Cerebellar cortex (tissue), 1 donor: ENCODE results near the gene TBC1D16.

Experiments
- DNase-seq: peaks from one replicate; pipeline ENCODE4 v3.0.0-alpha.2; 2015; ENCODE audit warnings: low spot score

Gene TBC1D16

DNA sequence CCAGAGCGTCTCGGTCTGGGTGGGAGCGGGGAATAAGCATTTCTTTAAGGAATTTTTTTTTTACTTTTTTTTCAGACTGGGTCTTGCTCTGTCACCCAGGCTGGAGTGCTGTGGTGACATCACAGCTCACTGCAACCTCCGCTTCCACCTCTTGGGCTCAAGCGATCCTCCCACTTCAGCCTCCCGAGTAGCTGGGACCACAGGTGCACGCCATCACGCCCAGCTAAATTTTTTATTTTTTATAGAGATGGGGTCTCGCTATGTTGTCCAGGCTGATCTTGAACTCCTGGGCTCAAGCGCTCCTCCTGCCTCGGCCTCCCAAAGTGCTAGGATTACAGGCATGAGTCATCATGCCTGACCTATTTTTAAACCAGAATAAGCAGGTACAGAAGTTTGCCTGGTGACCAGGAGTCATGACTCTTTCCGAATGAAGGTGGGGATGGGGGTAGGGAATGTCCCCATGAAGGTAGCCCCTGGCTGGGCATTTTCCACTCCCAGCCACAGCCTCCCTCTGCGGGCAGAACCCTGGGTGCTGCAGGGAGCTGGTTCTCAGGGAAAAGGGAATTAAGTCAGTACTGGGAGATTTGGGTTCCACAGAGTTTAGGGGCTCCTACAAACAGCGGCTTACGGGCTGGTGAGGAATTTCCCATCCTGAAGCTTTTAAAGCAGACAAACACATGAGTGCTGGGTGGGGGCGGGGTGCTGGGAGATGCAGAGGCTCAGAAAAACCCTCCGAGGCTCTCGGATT, 48.3 kb downstream of the TBC1D16 start:
- DNase-seq: no peak

DNA sequence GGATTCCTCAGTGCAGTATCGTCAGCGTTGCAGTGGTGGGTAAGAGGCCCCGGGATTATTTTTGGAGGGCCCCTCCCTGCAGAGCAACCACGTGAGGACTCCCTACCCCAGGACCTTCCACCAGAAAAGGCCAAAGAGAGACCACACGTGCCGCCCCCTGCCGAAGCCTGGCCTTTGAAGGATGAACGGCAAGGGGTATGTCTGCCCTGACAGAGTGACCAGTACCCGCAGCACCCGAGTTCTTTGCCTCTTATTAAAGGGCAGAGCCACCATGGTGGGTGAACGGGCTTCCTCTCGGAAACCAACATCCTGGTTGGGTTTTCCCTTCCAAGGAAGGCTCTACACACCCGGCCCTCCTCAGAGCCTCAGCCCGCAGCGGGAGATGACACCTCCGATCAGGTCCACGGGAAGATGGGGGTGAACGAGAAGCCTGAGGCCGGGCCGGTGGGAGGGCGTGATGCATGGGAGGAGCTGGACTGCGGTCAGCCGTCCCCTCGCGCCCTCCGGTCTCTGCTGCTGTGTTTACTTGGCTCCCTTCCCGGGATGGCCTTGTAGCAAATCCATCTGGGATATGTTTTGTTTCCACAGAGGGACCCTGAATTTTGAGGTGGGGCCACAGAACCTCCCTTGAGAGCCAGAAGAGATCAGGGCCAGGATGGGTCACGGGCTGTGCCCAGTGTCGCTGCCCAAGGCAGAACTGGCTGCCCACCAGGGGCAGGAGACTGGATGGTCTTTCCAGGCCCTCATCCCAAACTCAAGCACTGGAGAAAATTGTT, 49.1 kb downstream of the TBC1D16 start:
- no peak for DNase-seq

DNA sequence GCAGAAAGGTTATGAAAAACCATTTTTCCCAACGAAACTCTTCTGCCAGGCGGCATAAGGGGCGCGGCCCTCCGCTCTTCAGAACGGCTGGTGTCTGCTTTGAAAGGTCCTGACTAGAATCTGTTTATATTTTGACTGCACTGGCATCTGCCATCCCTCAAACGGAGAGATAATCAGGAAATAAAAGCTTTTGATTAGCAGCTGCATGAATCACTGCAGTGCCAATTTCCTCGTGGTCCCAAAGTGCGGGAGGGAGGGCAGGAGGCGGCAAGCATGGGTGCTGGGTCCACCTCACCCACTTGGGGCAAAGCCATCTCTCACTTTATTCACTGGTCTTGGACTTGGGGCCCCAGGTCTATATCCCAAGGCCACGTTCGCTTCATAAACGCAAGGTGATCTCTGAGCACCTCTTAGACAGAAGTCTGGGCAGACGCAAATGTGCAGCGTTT, 49.7 kb downstream of the TBC1D16 start:
- DNase-seq: no peak

DNA sequence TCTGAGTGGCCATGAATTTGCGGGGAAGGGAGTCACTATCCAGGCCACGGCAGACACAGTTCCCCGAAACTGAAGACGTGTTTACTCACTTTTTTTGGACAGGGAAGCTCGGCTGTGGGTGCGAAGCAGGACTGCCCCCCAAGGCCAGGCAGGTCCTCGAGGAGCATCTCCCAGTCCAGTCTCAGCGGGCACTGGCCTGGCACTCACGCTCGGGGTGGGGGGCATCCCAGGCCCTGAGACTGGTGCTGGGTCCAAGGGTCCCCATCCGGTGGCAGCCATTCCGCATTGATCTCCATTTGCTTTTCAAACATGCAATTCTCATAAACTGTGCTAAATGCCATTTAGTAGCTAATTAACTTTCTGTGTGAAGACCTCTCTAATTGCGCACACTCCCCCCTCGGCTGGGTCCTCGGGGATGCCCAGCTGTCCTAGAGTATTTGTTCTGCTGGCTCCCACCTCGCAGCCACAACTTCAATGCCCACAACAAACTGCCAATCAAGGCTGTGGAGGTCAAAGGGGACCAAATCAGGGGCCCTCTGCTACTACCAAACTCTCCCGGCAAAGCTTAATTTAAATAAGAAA, 50.2 kb downstream of the TBC1D16 start:
- DNase-seq: no peak

DNA sequence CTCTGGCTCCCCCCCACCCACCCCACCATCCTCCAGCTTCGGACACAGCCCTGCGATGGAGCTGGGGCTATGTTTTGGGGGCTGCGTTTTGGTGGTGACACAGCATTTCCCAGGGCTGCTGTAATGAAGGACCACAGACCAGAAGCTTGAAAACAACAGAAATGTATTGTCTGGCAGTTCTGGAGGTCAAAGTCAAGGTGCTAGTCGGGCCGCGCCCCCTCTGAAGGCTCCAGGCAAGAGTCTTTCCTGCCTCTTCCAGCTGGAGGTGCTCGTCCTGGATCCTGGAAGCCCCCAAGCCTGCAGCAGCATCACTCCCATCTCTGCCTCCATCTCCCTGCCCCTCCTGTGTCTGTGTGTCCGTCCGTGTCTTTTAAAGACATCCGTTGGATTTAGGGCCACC, 50.8 kb downstream of the TBC1D16 start:
- no peak for DNase-seq

DNA sequence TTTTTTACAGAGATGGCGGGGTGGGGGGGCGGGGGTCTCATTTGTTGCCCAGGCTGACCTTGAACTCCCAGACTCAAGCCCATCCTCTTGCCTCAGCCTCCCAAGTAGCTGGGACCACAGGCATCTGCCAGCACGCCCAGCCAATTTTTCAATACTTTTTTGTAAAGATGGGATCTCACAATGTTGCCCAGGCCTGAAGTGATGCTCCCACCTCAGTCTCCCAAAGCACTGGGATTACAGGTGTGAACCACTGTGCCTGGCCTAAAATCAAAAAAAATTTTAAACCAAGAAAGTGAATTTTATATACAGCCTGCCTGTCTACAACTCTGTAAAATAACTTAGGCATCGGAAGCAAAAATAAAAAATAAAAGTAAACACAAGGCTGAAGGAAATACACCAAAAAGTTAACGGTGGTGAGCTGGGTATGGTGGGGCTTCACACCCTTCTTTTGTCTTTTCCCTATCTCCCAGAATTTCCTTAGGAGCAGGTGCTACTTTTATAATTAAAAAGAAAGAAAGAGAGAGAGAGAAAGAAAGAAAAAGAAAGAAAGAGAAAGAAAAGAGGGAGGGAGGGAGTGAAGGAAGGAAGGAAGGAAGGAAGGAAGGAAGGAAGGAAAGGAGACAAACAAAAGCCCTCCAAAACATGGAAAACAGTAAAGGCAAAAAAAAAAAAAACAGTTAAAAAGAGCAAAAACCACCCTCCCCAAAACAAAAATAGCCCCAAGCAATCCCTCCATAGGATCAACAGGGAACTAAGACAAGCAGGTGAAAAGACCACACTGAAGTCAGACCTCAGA, 51.4 kb downstream of the TBC1D16 start:
- no peak for DNase-seq

DNA sequence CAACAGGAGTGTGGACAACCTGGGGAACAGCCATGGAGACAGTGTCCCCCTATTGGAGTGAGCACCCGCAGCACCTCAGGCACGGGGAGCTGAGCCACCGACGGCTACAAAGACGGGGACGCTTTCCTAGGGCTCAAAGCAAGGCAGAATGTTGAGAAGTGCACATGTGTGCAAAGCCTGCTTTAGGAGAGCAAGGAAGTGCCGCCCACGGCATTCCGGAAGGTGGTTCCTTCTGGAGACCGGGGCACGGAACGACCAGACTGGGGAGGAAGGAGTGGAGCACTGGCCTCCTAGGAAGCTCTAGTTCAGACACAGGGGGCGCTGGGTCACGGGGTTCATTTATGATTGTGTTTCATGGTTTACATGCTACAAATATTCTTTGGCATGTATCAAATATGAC, 52.2 kb downstream of the TBC1D16 start:
- no peak for DNase-seq

DNA sequence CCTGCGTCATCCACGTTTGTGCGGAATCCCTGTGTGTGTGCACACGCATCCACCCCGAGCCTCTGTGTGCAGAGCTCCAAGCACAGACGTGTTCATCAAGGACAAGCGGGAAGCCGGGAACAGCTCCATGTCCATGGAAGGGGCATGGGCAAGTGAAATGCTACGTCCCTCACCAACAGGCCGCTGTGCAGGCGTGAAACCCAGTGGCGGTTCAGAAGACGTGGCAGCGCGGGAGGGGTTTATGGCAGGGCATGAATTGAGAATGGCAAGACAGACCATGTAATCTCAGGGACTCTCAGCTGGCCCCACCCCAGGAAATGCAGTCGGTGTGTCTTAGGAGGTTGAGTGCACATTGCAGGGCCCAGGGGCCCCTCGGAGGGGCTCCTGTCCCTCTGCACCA, 52.7 kb downstream of the TBC1D16 start:
- DNase-seq: no peak

DNA sequence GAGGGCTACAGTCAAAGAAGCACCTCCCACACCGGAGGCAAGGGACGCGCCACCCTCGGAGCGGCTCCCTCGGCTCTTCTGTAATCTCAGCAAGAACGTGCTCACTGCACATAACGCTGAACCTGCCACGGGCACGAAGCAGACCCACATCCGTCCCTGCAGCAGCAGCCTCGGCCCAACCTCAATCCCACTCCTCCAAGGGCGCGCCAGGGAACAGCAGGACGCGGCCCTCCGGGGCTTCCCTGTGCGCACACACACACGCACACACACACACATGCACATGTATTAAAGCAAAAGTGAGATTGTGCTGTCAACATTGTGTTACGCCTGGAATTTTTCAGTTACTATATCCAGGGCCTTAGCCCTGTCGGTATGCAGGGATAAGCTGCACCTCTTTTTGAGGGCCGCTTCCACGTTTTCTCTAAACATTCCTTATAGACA, 54.0 kb downstream of the TBC1D16 start:
- no peak for DNase-seq

DNA sequence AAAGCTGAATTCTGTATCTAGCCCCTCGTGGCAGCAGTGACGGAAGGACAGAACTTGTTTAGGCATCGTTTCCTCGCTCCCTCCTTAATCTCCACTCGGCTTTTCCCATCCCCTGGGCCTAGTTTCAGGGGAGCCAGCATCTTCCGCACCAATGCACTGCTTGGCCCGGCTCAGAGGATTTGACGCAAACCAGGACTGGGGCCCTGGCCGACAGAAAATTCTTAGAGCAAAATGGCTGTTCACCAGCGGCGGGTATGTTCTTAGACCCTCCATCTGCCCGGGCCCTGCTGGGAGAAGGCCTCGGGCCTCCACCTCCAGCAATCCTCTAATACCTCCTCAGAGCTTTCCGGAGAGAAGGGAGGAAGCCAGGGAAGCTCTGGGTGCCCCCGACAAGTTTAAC, 54.6 kb downstream of the TBC1D16 start:
- peak; percentile 72 for DNase-seq

DNA sequence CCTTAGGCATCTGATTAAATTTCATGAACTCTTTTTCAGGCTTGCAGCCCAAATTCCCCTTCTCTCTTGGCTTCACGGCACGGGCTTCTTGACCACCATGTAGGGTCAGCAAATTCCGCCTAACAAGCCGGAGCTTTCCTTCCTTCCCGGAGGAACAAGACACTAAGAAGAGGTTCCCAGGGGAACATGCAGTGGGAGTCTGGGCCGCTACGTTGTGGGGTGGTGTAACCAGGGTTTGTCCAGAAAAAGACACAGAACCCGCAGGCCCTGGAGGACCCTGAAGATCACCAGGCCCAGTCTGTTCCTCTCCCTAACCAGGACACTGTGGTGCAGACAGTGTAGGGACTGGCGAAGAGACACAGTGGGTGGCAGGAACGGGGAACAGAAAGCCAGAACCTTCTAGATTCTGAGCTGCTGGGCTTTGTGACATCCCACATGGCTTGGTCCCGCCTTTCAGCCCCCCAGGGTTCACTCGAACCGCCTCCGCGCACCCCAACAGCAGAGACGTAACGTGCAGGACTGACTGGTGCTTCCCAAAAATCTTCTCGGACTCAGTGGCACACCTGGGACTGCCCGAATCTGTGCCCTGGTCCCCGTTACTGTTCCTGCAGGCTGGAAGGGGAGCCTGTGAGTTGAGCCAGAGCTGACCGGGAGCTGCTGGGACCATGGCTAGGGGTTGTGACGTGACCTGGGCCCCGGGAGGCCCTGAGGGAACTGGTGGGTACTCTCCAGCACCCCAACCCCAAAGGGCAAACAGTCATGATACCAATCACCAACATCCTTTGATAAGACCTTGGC, 55.2 kb downstream of the TBC1D16 start:
- DNase-seq: no peak

DNA sequence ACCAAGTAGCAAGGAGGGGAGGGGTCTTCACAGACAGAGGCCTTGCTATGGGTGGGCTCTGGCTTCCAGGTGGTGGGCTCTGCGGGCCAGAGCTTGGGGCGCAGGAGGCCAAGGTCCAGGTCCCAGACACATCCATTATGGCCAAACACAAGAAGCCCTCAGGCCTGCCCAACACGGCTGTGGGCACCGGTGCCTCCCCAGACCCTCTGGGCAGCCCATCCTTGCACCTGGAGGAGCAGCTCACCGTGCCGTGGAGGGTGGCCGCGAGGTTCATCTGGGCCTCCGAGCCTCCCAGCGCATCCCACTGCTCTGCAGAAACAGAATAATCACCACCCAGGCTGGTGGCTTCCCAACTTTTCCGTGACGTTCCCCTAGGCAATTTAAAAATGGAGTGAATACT, 55.9 kb downstream of the TBC1D16 start:
- DNase-seq: no peak

DNA sequence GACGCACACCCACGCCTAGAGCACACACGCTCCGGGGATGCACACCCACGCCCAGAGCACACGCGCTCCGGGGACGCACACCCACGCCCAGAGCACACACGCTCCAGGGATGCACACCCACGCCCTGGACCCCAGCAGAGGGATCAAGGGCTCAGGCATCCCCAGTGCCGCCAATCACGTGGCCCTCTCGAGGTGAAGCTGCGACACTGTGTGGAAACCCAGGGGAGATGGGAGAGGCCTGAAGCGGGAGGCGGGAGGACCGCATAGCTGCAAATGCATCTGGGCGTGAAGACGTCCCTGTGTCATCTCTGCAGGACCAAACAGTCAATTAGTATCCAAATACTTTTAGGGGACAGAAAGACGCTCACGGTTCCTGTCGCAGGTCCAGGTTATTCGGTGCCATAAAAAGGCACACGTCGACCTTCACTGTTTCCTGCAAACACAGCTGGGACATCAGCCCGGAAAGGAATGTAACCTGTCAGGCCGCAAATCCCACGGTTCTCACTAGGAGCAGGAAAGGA, 56.4 kb downstream of the TBC1D16 start:
- no peak for DNase-seq

DNA sequence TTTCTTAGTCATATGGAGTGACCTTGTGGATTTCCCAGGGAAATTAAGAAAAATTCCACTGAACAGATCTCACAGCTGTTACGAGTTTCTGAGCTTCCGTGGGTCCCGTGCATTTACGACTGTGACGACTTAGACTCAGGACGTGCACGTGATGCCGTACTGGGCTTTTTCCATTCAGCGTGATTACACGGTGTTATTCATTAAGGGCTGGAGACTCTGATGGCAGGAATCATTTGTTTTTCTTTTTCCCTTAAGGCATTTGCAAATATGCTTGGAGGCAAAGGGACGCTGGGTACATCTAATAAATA, 57.2 kb downstream of the TBC1D16 start:
- no peak for DNase-seq

DNA sequence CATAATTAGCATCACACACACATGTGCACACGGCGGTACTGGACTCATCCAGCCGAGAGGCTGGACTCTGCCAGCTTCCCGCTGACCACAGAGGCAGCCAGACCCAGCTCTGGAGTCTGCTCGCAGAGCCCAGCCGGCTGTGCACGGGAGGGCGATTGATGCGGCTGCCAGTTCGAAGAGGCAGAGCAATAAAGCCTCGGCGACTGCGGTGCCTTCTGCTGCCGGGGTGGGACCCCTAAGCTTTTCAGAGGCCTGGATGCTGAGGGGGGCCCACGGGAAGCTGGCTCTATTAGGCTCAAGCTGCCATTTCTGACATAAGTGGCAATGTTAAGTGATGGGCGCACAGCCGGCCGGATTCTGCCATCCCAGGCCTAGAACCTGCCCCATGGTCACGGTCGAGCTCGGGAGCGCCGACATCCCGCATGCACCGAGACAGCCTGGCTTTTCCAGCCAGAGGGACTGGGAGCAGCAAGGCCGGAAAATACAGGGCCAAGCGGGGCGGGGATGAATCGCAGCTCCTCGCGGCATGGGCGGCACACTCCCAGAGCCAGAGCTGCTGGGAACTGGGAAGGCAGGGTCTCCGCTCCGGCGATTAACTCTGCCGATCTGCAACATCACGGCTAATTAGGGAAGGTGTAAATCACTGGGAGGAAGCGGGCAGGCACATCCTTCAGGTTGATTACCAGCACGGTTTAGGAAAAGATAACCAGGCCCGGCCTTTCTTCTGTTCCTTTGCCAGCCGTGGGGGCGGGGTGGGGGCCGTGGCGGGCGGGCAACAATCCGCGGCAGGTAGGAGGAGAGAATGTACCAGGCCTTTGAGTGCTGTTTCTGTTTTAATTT, 57.7 kb downstream of the TBC1D16 start:
- DNase-seq: peak; percentile 57

DNA sequence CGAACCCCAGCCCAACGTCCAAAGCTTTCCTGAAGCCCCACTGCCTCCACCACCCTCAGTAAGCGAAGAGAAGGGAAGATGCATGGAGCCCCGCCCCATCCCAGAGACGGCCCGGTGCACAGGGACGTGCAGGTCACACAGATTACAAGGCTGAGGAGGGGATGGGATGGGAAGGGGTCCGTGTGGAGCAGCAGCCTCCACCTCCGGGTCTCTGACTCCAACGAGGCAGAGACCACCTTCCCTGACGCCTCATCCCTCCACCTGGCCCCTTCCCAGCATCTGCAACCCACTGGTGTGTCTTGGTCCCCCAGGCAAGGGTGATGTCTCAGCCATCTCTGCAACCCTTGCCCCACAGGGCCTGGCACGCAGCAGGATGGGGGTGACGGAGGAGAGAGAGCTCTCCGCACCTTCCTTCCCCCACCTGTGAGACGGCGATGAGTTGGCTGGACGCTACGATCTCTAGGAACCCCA, 58.5 kb downstream of the TBC1D16 start:
- DNase-seq: no peak

DNA sequence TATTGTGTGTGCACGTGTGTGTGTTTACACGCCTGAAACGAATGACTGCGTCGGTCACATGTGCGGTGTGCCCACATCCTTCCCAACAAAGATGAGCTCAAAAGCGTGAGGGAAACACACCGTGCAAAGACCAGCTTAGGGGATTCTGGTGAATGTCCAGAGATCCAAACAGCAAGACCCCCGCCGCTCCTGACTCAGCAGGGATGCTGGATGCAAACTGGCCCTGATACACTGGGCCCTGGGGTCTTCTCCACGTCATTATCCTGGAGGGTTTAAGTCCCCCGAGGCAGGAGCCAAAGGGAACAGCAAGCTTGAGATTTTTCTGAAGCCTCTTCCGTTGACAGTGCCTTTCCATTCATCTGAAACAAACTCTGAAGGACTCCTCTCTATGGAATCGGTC, 59.2 kb downstream of the TBC1D16 start:
- no peak for DNase-seq

DNA sequence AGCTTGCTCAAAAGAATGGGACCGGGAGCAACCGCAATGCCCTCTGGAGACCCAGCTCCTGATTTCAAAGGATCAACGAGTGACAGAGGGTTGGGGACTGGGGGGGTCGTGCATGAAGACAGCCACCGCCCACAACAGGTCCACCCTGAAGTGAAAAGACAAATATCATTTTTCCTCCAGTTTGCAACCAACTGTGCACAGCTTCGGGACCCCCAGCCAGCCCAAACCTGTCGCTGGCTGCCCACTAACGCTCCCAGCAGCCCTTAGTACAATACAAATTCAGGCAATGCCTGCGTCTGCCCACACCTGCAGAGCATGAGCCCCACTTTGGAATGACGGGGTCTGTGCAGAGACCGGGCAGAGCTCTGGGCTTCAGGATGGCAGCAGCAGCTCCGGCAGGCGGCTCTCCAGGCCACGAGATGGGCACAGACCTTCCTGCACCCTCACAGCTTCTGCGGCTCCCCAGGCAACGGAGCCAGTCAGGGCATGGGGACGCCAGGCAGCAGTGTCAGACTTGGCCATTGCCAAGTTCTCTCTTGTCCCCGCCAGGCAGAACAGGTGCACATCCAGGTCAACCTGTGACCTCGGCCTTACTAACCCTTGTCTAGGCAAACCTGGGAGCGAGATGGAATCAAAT, 60.1 kb downstream of the TBC1D16 start:
- DNase-seq: no peak

DNA sequence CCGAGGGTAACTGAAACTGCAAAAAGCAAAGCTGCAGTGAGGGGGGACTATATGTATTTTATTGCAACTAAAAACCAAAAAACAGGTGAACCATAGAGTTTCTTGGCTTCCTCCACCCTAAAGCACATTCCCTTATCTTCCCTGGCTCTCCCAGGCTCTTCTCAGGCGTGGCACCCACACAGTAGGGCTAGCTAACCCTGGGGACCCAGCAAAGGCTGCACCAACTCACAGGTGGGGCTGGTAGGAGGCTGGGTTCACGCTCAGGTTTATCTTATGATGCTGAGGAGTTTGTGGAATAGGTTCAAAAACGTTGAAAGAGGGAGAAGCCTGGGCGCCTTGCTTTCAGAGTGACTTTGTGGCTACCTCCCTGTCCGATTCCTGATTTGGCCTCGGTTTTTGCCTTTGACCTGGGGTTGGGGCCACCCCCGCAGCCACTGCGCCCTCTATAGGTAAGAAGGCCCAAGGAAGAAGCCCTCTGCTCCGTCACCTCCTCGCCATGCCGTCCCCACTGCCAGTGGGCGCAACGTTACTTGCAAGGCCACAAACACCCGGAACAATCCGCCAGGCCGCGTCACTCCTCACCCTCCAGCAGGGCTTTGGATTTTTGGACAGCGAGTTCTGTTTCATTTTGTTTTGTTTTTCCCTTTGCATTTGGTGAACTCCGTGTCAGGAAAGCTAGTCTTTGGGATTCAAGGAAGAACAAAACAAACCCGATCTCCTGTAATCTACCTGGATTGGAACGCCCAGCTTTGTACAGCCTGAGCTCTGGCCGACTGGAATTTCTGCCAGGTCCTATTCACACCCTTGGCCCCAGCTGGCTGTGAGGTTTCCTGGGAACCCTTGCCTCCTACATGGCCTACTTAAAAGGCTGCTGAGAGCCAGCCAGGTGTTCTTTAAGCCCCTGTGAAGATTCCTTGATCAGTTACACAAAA, 60.8 kb downstream of the TBC1D16 start:
- no peak for DNase-seq
